HG02759 (cell line): ENCODE data around the gene PXT1.
A peak's percentile ranks its signal among the peaks of the same experiment; 100 is the strongest.
"Not testable (repeated sequence)": the region's sequence is repeated elsewhere in the genome, so short reads cannot be mapped to it uniquely, and the experiment has no call there.

ENCODE experiments used
- ATAC-seq: cut with Tn5 transposase; IDR thresholded peaks from one replicate; pipeline ENCODE4 v1.9.1; 2021; ENCODE audit warnings: mild to moderate bottlenecking, moderate library complexity; ENCODE audit not compliant: unreplicated experiment

The PXT1 gene

GRCh38 chr6:36444470-36444869 is 1.8 kb upstream of the PXT1 start:
- ATAC-seq, result no peak

GRCh38 chr6:36443471-36444428 is 1.1 kb upstream of the PXT1 start:
- ATAC-seq, result peak; percentile 4

- no peak for ATAC-seq
Observed at GRCh38 chr6:36442103-36442670, 467 bp downstream of the PXT1 start.

GRCh38 chr6:36441307-36441894 is 1.3 kb downstream of the PXT1 start:
- peak; percentile 53 for ATAC-seq

- no peak for ATAC-seq
Observed at GRCh38 chr6:36436466-36436865, 6.2 kb downstream of the PXT1 start.

GRCh38 chr6:36432151-36432671 is 10.4 kb downstream of the PXT1 start:
- no peak for ATAC-seq

- no peak for ATAC-seq
Observed at GRCh38 chr6:36431197-36431596, 11.5 kb downstream of the PXT1 start.

GRCh38 chr6:36430351-36430750 is 12.3 kb downstream of the PXT1 start:
- no peak for ATAC-seq

- no peak for ATAC-seq
Observed at GRCh38 chr6:36428911-36429310, 13.7 kb downstream of the PXT1 start.

- ATAC-seq, result no peak
Observed at GRCh38 chr6:36426622-36427021, 16.0 kb downstream of the PXT1 start.

- peak; percentile 98 for ATAC-seq
Observed at GRCh38 chr6:36423101-36423824, 19.4 kb downstream of the PXT1 start.

GRCh38 chr6:36422714-36423100 is 19.9 kb downstream of the PXT1 start:
- no peak for ATAC-seq

GRCh38 chr6:36419310-36419709 is 23.3 kb downstream of the PXT1 start:
- no peak for ATAC-seq

- ATAC-seq, result no peak
Observed at GRCh38 chr6:36418558-36418957, 24.1 kb downstream of the PXT1 start.

- ATAC-seq, result no peak
Observed at GRCh38 chr6:36414481-36414880, 28.2 kb downstream of the PXT1 start.

- ATAC-seq, result no peak
Observed at GRCh38 chr6:36413489-36414480, 28.9 kb downstream of the PXT1 start.

GRCh38 chr6:36409718-36410117 is 32.9 kb downstream of the PXT1 start:
- not testable (repeated sequence) for ATAC-seq

- ATAC-seq, result no peak
Observed at GRCh38 chr6:36404164-36404563, 38.5 kb downstream of the PXT1 start.

GRCh38 chr6:36402481-36402880 is 40.2 kb downstream of the PXT1 start:
- ATAC-seq, result no peak

GRCh38 chr6:36399970-36400369 is 42.7 kb downstream of the PXT1 start:
- ATAC-seq, result no peak
